T-helper 2 cell treated with Interferon-gamma antibody and Interleukin-4, amounts not matched to agents 5 μg/mL and 100 μg/mL, for 36 hours (primary cell): ENCODE data around the gene TRHDE.

Source experiments
- DNase-seq: peaks from one replicate; pipeline ENCODE4 v3.0.0; 2021; ENCODE audit warnings: low spot score
- H3K27ac Mint-ChIP-seq: one replicate; pipeline ENCODE4 v1.8.0; 2021; ENCODE audit warnings: mild to moderate bottlenecking, mixed read lengths
- H3K27me3 Mint-ChIP-seq: one replicate; pipeline ENCODE4 v1.8.0; 2021; ENCODE audit warnings: low read depth, mixed read lengths
- H3K36me3 Mint-ChIP-seq: one replicate; pipeline ENCODE4 v1.8.0; 2021; ENCODE audit warnings: low read depth, mixed read lengths
- H3K4me1 Mint-ChIP-seq: one replicate; pipeline ENCODE4 v1.8.0; 2021; ENCODE audit warnings: low read depth, mixed read lengths
- H3K4me3 Mint-ChIP-seq: one replicate; pipeline ENCODE4 v1.8.0; 2022; ENCODE audit warnings: mild to moderate bottlenecking, moderate library complexity, mixed read lengths
- H3K9me3 Mint-ChIP-seq: one replicate; pipeline ENCODE4 v1.8.0; 2021; ENCODE audit warnings: mixed read lengths

The TRHDE gene

DNA sequence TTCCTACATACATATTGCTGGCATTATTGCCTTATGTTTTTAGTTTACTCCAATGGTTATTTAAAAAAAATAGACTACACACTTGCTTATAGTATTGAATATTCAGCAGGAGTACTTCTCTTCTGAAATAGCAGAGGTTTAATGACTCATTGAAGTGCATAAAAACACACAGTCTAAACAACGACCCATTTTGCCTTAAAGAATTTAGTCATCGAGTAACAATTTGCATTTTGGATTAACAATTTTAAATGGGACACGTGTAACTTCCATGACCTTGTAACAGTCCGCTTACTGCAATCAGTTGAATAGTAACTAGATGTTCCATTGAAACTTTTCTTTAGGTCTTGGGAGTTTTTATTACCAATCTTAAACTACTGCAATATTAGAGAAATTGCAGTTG, 9.0 kb downstream of the TRHDE start:
- Mint-ChIP-seq H3K27ac (no peak overlapping the region), H3K9me3 (no peaks in the 10 kb centered on the region), H3K4me1 (no peaks in the 10 kb centered on the region), H3K4me3 (no peak overlapping the region), H3K36me3 (no peaks in the 10 kb centered on the region), H3K27me3 (peaks cover 4% of the 10 kb centered on the region)
- DNase-seq, result no peak

DNA sequence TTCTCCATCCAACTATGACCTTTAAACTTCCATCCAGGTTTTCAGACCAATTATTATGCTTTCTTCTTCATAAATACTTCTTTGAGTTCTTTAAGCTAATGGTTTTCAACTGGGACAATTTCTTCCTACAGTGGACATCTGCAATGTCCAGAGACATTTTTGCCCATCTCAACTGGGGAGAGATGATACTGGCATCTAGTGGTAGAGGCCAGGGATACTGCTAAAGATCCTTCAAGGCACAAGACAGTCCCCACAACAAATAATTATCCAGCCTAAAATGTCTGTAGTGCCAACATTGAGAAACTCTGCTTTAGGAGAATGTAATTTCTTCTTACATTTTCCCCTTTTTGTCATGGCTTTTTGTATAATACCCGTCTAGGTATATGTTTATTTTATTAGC, 10.6 kb downstream of the TRHDE start:
- no peak for DNase-seq
- no peaks in the 10 kb centered on the region for H3K9me3 Mint-ChIP-seq
- no peak overlapping the region for H3K27ac Mint-ChIP-seq
- H3K4me1 Mint-ChIP-seq, result no peaks in the 10 kb centered on the region
- H3K4me3 Mint-ChIP-seq, result no peak overlapping the region
- H3K36me3 Mint-ChIP-seq, result no peaks in the 10 kb centered on the region
- H3K27me3 Mint-ChIP-seq, result no peaks in the 10 kb centered on the region

GRCh38 chr12:72285861-72286260, 13.7 kb downstream of the TRHDE start:
- Mint-ChIP-seq H3K9me3 (no peaks in the 10 kb centered on the region), H3K4me3 (no peak overlapping the region), H3K36me3 (no peaks in the 10 kb centered on the region), H3K27ac (no peak overlapping the region), H3K27me3 (no peaks in the 10 kb centered on the region), H3K4me1 (no peaks in the 10 kb centered on the region)
- no peak for DNase-seq

DNA sequence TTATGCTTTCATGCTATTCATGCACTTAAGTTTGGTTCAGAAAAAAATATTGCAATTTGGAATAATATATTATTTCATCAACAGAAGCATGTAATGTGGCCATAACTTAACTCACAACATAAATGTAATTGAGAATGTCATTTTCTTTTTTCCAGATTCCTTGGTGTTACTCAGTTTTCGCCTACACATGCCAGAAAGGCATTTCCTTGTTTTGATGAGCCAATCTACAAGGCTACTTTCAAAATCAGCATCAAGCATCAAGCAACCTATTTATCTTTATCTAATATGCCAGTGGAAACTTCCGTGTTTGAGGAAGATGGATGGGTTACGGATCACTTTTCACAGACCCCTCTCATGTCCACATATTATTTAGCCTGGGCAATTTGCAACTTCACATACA, 14.4 kb downstream of the TRHDE start:
- Mint-ChIP-seq H3K27ac (no peak overlapping the region), H3K27me3 (no peaks in the 10 kb centered on the region), H3K9me3 (no peaks in the 10 kb centered on the region), H3K36me3 (no peaks in the 10 kb centered on the region), H3K4me3 (no peak overlapping the region), H3K4me1 (no peaks in the 10 kb centered on the region)
- DNase-seq, result no peak

GRCh38 chr12:72288436-72288835, 16.3 kb downstream of the TRHDE start:
- Mint-ChIP-seq H3K4me1 (no peaks in the 10 kb centered on the region), H3K4me3 (no peak overlapping the region), H3K9me3 (no peaks in the 10 kb centered on the region), H3K27ac (no peak overlapping the region), H3K36me3 (no peaks in the 10 kb centered on the region), H3K27me3 (no peaks in the 10 kb centered on the region)
- DNase-seq, result no peak

DNA sequence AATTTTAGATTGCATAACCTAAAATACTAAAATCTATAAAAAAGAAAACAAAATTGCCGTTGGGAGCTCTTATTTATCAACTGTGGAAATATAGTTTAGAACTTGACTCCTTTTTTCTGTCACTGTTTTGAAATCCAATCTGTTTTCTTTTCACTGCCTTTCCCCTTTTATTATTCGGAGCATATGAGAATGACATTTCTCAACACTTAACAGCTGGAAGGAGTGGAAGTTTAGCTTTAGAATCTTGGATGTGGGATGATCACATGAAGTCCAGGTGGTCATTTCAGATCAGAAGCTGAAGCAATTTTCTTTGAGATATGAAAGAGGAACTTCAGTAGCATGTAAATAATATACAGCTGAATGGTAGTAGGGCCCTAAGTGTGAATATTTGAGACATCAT, 16.7 kb downstream of the TRHDE start:
- H3K27me3 Mint-ChIP-seq, result no peaks in the 10 kb centered on the region
- H3K9me3 Mint-ChIP-seq, result no peaks in the 10 kb centered on the region
- DNase-seq, result no peak
- no peak overlapping the region for H3K4me3 Mint-ChIP-seq
- H3K36me3 Mint-ChIP-seq, result no peaks in the 10 kb centered on the region
- H3K4me1 Mint-ChIP-seq, result no peaks in the 10 kb centered on the region
- no peak overlapping the region for H3K27ac Mint-ChIP-seq

GRCh38 chr12:72289633-72290032, 17.5 kb downstream of the TRHDE start:
- no peaks in the 10 kb centered on the region for H3K36me3 Mint-ChIP-seq
- no peak overlapping the region for H3K27ac Mint-ChIP-seq
- no peak for DNase-seq

DNA sequence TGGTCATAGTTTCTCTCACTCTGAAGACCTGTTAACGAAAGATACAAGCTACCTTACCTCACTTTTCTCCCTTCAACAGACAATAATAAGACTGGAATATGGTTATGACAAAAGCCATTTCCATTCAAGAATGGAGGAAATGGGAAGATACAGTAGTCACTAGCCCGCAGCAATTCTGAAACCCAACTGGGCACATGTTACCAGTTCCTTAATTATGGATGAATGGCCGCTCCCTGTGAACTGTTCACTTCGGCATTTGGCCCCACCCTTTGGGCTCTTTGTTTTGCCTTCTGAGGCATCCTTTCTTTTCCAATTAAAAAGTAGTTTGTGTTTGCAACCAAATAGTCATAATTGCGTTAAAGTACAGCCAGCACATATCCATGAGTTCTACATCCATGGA, 19.0 kb downstream of the TRHDE start:
- H3K27me3 Mint-ChIP-seq, result no peaks in the 10 kb centered on the region
- no peaks in the 10 kb centered on the region for H3K9me3 Mint-ChIP-seq
- H3K4me1 Mint-ChIP-seq, result no peaks in the 10 kb centered on the region
- no peaks in the 10 kb centered on the region for H3K36me3 Mint-ChIP-seq
- no peak for DNase-seq
- no peak overlapping the region for H3K27ac Mint-ChIP-seq
- no peak overlapping the region for H3K4me3 Mint-ChIP-seq

More at GRCh38 chr12:72289633-72290032, 17.5 kb downstream of the TRHDE start:
- no peak overlapping the region for H3K4me3 Mint-ChIP-seq
- H3K9me3 Mint-ChIP-seq, result no peaks in the 10 kb centered on the region
- H3K4me1 Mint-ChIP-seq, result no peaks in the 10 kb centered on the region
- H3K27me3 Mint-ChIP-seq, result no peaks in the 10 kb centered on the region

GRCh38 chr12:72293701-72294100, 21.5 kb downstream of the TRHDE start:
- no peak for DNase-seq
- H3K4me3 Mint-ChIP-seq, result no peak overlapping the region
- H3K27me3 Mint-ChIP-seq, result no peaks in the 10 kb centered on the region
- no peaks in the 10 kb centered on the region for H3K4me1 Mint-ChIP-seq
- H3K9me3 Mint-ChIP-seq, result no peaks in the 10 kb centered on the region
- H3K27ac Mint-ChIP-seq, result no peak overlapping the region
- no peaks in the 10 kb centered on the region for H3K36me3 Mint-ChIP-seq

GRCh38 chr12:72295101-72295500, 22.9 kb downstream of the TRHDE start:
- no peaks in the 10 kb centered on the region for H3K27me3 Mint-ChIP-seq
- no peaks in the 10 kb centered on the region for H3K36me3 Mint-ChIP-seq
- H3K4me1 Mint-ChIP-seq, result no peaks in the 10 kb centered on the region
- no peaks in the 10 kb centered on the region for H3K9me3 Mint-ChIP-seq
- no peak overlapping the region for H3K4me3 Mint-ChIP-seq
- H3K27ac Mint-ChIP-seq, result no peak overlapping the region
- no peak for DNase-seq

DNA sequence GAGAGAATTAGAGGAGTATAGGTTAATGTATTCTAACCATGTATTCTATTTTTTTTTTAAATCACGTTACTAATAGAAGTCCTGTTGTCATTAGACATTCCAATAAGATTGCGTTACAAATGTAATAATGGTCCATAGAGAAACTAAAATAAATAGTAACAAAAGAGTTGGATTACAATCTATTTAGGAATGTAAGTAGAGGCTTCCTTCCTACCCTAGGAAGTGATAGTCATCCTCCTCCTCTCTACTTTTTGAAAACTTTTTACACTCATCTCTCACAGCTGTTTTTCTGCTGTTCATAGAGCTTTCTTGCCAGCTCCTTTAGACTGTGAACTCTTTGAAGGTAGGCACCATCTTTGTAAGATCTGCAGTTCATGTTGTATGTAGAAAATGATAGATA, 23.6 kb downstream of the TRHDE start:
- H3K27ac Mint-ChIP-seq, result no peak overlapping the region
- no peaks in the 10 kb centered on the region for H3K27me3 Mint-ChIP-seq
- no peaks in the 10 kb centered on the region for H3K4me1 Mint-ChIP-seq
- H3K4me3 Mint-ChIP-seq, result no peak overlapping the region
- H3K9me3 Mint-ChIP-seq, result no peaks in the 10 kb centered on the region
- DNase-seq, result no peak
- H3K36me3 Mint-ChIP-seq, result no peaks in the 10 kb centered on the region

GRCh38 chr12:72296389-72296788, 24.2 kb downstream of the TRHDE start:
- no peaks in the 10 kb centered on the region for H3K4me1 Mint-ChIP-seq
- no peaks in the 10 kb centered on the region for H3K27me3 Mint-ChIP-seq
- H3K36me3 Mint-ChIP-seq, result no peaks in the 10 kb centered on the region
- no peak overlapping the region for H3K27ac Mint-ChIP-seq
- H3K4me3 Mint-ChIP-seq, result no peak overlapping the region
- no peaks in the 10 kb centered on the region for H3K9me3 Mint-ChIP-seq
- no peak for DNase-seq

DNA sequence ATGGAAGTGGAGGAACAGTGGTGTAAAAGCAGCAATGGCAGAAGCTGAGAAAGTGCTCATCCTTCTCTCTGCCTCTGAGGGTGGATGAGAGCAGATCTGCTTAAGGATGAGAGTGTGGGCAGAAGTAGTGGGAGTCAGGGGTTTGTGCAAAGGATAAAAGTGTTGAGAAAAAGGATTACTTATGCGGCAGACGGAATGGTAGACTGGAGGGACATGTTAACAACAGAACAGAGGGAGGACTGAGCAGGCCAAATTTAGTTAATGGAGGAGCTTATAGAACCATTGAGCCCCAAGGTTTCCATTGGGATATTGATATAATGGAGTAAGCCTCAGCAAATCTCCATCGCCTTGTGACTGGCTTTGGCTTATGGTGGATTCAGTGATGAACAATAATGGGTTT, 25.5 kb downstream of the TRHDE start:
- H3K36me3 Mint-ChIP-seq, result no peaks in the 10 kb centered on the region
- H3K27ac Mint-ChIP-seq, result no peak overlapping the region
- no peaks in the 10 kb centered on the region for H3K9me3 Mint-ChIP-seq
- no peak overlapping the region for H3K4me3 Mint-ChIP-seq
- H3K27me3 Mint-ChIP-seq, result no peaks in the 10 kb centered on the region
- DNase-seq, result no peak
- no peaks in the 10 kb centered on the region for H3K4me1 Mint-ChIP-seq

GRCh38 chr12:72300728-72301127, 28.6 kb downstream of the TRHDE start:
- H3K27me3 Mint-ChIP-seq, result no peaks in the 10 kb centered on the region
- H3K4me1 Mint-ChIP-seq, result no peaks in the 10 kb centered on the region
- H3K9me3 Mint-ChIP-seq, result no peaks in the 10 kb centered on the region
- no peaks in the 10 kb centered on the region for H3K36me3 Mint-ChIP-seq
- DNase-seq, result no peak
- no peak overlapping the region for H3K4me3 Mint-ChIP-seq
- H3K27ac Mint-ChIP-seq, result no peak overlapping the region

DNA sequence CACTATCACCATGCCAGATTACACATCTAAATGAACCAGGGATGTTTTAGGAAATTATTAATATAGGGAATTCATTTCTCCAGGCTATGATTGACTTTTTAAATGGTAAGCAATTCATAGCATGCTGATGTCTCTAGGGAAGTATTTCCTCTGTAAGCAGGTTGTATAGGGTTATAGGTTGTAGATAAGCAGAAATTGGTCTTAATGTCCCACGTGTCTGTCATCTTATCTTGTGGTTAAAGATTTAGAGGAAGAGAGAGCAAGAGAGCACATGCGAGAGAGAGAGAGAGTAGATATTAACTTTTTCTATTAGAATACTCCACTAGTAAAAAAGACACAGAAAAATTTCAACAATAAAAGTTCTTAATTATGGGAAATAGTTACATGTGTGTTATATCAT, 32.6 kb downstream of the TRHDE start:
- no peaks in the 10 kb centered on the region for H3K27me3 Mint-ChIP-seq
- H3K4me3 Mint-ChIP-seq, result no peak overlapping the region
- H3K9me3 Mint-ChIP-seq, result no peaks in the 10 kb centered on the region
- H3K36me3 Mint-ChIP-seq, result no peaks in the 10 kb centered on the region
- no peak for DNase-seq
- H3K4me1 Mint-ChIP-seq, result no peaks in the 10 kb centered on the region
- no peak overlapping the region for H3K27ac Mint-ChIP-seq
